ENCODE measurements around the gene ICE1.
"Not testable (repeated sequence)": the region's sequence is repeated elsewhere in the genome, so short reads cannot be mapped to it uniquely, and the experiment has no call there.

The ICE1 gene

DNA sequence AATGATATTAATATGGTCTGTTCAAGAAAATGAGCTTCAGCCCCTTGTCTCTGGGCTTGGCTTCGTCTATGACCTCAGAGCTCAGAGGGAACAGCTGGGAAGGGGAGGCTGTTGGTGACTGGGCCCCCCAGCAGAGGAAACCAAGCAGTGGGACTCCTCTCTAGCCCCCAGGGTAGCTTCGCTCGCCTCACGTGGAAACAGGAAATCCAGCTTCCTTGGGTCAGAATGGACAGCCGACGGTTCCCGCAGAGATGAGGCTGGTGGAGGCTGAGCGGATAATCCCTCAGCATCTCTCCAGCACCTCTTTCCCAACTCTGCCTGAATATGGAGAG, 37.2 kb upstream of the ICE1 start:
- TF ChIP-seq, protein P1, sequence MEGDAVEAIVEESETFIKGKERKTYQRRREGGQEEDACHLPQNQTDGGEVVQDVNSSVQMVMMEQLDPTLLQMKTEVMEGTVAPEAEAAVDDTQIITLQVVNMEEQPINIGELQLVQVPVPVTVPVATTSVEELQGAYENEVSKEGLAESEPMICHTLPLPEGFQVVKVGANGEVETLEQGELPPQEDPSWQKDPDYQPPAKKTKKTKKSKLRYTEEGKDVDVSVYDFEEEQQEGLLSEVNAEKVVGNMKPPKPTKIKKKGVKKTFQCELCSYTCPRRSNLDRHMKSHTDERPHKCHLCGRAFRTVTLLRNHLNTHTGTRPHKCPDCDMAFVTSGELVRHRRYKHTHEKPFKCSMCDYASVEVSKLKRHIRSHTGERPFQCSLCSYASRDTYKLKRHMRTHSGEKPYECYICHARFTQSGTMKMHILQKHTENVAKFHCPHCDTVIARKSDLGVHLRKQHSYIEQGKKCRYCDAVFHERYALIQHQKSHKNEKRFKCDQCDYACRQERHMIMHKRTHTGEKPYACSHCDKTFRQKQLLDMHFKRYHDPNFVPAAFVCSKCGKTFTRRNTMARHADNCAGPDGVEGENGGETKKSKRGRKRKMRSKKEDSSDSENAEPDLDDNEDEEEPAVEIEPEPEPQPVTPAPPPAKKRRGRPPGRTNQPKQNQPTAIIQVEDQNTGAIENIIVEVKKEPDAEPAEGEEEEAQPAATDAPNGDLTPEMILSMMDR (IDR thresholded peaks at IDR 0.05; ENCODE audit: insufficient read depth, low read length, missing control alignments): no peak
- ChIA-PET CTCF (interaction anchor here (0.8 to 1.4 kb wide), 4 partner anchors 9 to 243 kb away, joined by 3 to 7 read pairs (median 4); no protein-coding TSS in a partner anchor), POLR2A (no interaction called here)
- DNase-seq (ENCODE audit: low read depth, low spot score): no peak
- H3K4me3 ChIP-seq (ENCODE audit: low read depth, low read length): no peak overlapping the region

DNA sequence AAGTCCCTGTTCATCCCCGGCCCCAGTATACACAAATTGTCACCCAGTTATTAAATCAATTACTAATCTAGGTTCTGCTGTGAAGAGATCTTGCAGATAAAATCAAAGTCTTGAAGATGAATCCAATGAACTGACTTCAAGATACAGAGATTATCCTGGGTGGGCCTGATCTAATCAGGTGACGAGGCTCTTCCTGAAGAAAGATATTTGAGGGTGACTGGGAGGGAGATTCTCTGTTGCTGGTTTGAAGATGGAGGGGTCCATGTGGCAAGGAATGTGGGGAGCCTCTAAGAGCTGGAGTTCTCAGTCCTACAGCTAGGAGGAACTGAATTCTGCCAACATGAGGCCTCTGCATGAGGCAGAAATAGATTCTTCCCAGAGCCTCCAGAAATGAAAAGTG, 36.1 kb upstream of the ICE1 start:
- ChIA-PET POLR2A (no interaction called here), CTCF (interaction anchor here (1.3 to 1.4 kb wide), 2 partner anchors 244 to 246 kb away, joined by 3 to 4 read pairs; no protein-coding TSS in a partner anchor)
- H3K4me3 ChIP-seq (ENCODE audit: low read depth, low read length): no peak overlapping the region
- TF ChIP-seq, protein P1 (IDR thresholded peaks at IDR 0.05; ENCODE audit: insufficient read depth, low read length, missing control alignments): no peak
- DNase-seq (ENCODE audit: low read depth, low spot score): no peak

DNA sequence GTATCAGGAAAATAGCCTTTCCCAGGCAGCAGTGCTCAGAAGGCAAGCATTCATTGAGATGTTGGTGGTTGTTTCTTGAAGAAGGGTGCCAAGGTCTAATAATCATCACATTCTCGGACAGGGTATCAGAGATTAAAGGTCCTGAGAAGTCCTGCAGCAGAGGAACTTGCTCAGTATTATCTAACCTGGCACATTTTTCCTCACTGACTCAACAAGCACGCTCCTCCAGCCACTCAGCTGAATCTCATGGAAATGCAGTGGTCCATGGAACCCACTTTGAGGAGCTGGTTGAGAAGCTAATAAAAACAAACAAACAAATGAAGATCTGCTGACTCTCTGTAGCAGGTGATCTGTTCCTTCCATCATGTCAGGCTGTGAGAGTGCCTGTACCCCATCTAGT, 35.3 kb upstream of the ICE1 start:
- DNase-seq (ENCODE audit: low read depth, low spot score): no peak
- no peak overlapping the region for H3K4me3 ChIP-seq (ENCODE audit: low read depth, low read length)
- TF ChIP-seq, protein P1 (IDR thresholded peaks at IDR 0.05; ENCODE audit: insufficient read depth, low read length, missing control alignments): no peak
- POLR2A ChIA-PET: no interaction called here
- CTCF ChIA-PET: interaction anchor here (1.3 to 1.4 kb wide), 3 partner anchors 8 to 246 kb away, joined by 3 to 4 read pairs (median 4); no protein-coding TSS in a partner anchor

DNA sequence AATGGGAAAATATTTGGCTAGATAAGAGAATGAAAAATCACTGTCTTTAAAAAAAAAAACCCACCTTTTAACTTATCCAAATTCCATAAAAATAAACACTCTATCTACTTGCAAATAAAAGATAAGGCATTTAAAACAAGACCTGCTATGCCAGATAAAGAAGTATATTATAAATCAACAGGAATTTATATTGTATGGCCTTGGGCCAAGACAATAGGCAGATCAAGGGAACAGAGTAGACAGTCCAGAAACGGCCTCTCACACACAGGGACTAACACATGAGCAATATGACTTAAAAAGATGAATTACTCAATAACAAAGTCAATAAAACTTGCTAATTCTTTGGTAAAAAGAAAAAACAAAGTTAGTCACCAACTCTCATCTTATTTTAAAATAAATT, 34.7 kb upstream of the ICE1 start:
- CTCF ChIA-PET: interaction anchor here (1.3 to 1.4 kb wide), 2 partner anchors 8 to 245 kb away, joined by 4 read pairs; no protein-coding TSS in a partner anchor
- POLR2A ChIA-PET: no interaction called here
- DNase-seq (ENCODE audit: low read depth, low spot score): no peak
- TF ChIP-seq, protein P1 (IDR thresholded peaks at IDR 0.05; ENCODE audit: insufficient read depth, low read length, missing control alignments): no peak
- no peak overlapping the region for H3K4me3 ChIP-seq (ENCODE audit: low read depth, low read length)

DNA sequence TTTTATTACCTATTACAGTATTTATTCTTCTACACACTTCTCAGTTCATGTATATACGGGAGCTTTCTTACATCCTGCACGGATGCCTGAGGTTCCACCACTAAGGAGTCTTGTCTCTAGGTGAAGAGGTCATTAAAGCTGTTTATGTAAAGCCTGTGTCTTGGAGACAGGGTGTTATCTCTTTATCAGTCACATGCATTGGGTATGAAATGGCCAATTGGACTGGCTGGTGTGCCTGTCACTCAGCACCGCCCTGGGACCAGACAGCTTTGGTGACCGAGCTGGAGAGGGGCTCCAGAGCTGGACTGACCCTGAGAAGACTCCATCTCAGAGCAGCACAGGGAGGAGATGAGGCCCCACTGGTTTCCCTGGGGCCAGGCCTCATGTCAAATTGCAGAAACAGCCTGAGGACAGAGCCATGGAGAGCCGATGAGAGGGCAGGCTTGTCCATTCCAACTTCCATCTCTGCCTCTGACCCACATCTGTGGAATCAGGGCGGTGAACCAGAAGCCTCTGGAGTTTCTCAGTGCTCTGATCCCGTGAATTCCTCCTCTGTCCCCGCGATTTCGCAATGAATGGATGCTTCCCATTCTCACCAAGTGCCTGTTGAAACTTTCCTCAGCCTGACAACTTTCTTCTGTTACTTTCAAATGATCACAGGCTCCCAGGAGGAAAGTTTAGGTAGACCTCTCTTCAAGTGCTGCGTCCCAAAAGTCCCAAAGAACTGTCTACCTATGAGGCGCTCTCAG, 32.2 kb upstream of the ICE1 start:
- DNase-seq (ENCODE audit: low read depth, low spot score); POLR2A ChIA-PET; H3K4me3 ChIP-seq (ENCODE audit: low read depth, low read length); CTCF ChIA-PET: not testable (repeated sequence)

DNA sequence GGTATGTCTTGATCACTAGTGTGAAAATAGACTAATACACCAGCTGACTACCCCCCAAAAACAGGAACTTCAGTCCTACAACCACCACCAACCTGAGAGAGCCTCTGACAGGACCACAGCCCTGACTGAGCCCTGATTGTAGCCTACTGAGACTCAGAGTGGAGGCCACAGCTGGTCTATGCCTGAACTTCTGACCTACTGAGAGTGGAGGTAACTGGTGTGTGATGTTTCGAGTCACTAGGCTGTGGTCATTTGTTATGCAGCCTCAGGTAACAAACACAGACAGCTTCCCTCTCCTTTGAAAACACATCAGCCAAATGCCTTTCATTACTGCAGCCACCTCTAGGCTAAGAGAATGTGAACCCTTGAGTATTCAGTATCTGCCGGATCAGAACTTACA, 30.0 kb upstream of the ICE1 start:
- DNase-seq (ENCODE audit: low read depth, low spot score); POLR2A ChIA-PET; H3K4me3 ChIP-seq (ENCODE audit: low read depth, low read length): not testable (repeated sequence)
- CTCF ChIA-PET: interaction anchor here (1.2 to 7.6 kb wide), 3 partner anchors 12 to 252 kb away, joined by 3 to 80 read pairs (median 4); partner anchors contain the start of gene ADAMTS16

DNA sequence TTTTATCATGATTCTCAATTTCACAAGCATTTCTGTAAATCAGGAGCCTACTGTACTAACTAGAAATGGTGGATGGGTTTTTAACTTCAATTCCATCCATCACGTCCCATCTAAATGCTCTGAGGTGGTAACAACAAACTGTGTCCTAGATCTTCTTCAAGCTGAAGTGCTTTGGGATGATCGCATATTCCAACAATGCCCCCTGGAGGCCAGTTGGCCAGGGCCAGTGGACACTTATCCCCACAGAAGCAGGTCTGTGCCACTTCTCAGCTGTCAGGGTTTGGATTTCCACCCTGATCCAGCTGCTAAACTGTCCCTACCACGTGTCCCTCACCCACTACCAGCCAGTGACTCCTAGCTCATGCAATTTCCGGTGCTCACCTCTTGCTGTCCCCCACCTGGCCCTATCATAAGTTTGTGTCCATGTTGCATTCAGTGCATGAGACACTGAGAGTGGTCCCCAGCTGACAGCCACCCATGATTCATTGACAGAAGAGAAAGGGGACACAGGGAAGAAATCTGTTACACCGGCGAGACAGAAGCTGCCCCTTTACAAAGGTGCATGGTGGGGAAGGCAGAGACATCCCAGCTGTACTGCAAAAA, 28.0 kb upstream of the ICE1 start:
- DNase-seq (ENCODE audit: low read depth, low spot score); POLR2A ChIA-PET; H3K4me3 ChIP-seq (ENCODE audit: low read depth, low read length): not testable (repeated sequence)
- TF ChIP-seq, protein P1 (IDR thresholded peaks at IDR 0.05; ENCODE audit: insufficient read depth, low read length, missing control alignments): peak; percentile 64
- CTCF ChIA-PET: interaction anchor here (0.9 to 7.6 kb wide), 19 partner anchors 9 to 515 kb away, joined by 3 to 85 read pairs (median 4); partner anchors contain the start of gene ADAMTS16

DNA sequence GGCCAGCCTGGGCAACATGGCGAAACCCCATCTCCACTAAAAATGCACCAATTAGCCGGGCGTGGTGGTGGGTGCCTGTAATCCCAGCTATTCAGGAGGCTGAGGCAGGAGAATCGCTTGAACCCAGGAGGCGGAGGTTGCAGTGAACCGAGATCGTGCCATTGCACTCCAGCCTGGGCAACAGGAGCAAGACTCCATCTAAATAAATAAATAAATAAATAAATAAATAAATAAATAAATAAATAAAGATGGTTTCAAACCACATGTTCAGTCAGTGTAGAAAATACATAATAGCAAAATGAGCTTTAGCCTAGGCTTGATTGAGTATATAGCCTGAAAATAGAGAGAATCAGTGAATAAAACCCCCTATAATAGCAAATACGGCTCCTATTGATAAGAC, 27.4 kb upstream of the ICE1 start:
- POLR2A ChIA-PET; DNase-seq (ENCODE audit: low read depth, low spot score); H3K4me3 ChIP-seq (ENCODE audit: low read depth, low read length): not testable (repeated sequence)
- CTCF ChIA-PET: interaction anchor here (1.0 to 7.6 kb wide), 24 partner anchors 8 to 525 kb away, joined by 3 to 85 read pairs (median 4); partner anchors contain the start of gene ADAMTS16

Measured in AG04449 (cell line).